Endothelial cell of umbilical vein (primary cell): ENCODE results near the gene GPR137. TPM values are rescaled to one million over a fixed set of nuclear protein-coding genes. Genes with fewer than 3 reads are reported as not detected.

Source experiments
- BruUV-seq: library from RNA; stranded (reverse); fragments of 400-500 nt; replicated peaks from 2 replicates; lab custom pipeline; 2021; lab: Mats Ljungman, UMichigan
- CTCF ChIA-PET: fragments of 300-600, 350-600 bp; sonication (Branson Sonifier 250); formaldehyde crosslinking; loops from one replicate; lab custom pipeline; 2021; ENCODE audit warnings: antibody characterized with exemption, inconsistent platforms; lab: Charles Lee
- POLR2A ChIA-PET: fragments of 300-600, 350-600 bp; sonication (Branson Sonifier 250); formaldehyde crosslinking; loops from one replicate; lab custom pipeline; 2021; ENCODE audit warnings: antibody characterized with exemption, inconsistent platforms; lab: Charles Lee
- DNase-seq: peaks from one replicate; pipeline ENCODE4 v3.0.0-alpha.2; 2011; ENCODE audit warnings: low read depth, low spot score
- FAIRE-seq: peaks from 2 replicates; lab custom pipeline; 2011; peaks lifted over from hg19 to GRCh38; lab: Jason Lieb, UNC
- H2AFZ ChIP-seq: 2 replicates; pipeline ENCODE4 v1.6.0; 2012; ENCODE audit warnings: low read depth, low read length, control low read depth, inconsistent platforms
- H3K27ac ChIP-seq: 2 replicates; pipeline ENCODE4 v1.5.1; 2011; ENCODE audit warnings: low read depth, mild to moderate bottlenecking, control low read depth, low read length, moderate library complexity; ENCODE audit not compliant: insufficient read depth
- H3K27me3 ChIP-seq, 2 experiments: 2 replicates each; pipeline versions ENCODE4 v1.6.0 to v1.6.1; 2011; ENCODE audit warnings: low read length in 2 of 2, mixed read lengths in 1 of 2; ENCODE audit not compliant: control insufficient read depth in 2 of 2, insufficient read depth in 2 of 2
- H3K36me3 ChIP-seq, 2 experiments: 2 replicates in 1 of 2; 3 replicates in 1 of 2; pipeline ENCODE4 v1.5.1; 2011; ENCODE audit warnings: low read length in 2 of 2, mild to moderate bottlenecking in 1 of 2, moderate library complexity in 1 of 2; ENCODE audit not compliant: control insufficient read depth in 2 of 2, insufficient read depth in 2 of 2; ENCODE audit errors: extremely low read depth in 1 of 2
- H3K4me1 ChIP-seq: 3 replicates; pipeline ENCODE4 v1.5.1; 2011; ENCODE audit warnings: mild to moderate bottlenecking, low read length; ENCODE audit not compliant: control insufficient read depth, insufficient read depth; ENCODE audit errors: extremely low read depth
- H3K4me2 ChIP-seq: 2 replicates; pipeline ENCODE4 v1.6.1; 2011; ENCODE audit warnings: low read length, control low read depth, mixed read lengths; ENCODE audit not compliant: insufficient read depth
- H3K4me3 ChIP-seq, 3 experiments: fragments of 200-600 bp in 1 of 3; sonication (generic), shearing (Covaris generic) in 1 of 3; replicated peaks in 1 of 3; 2 replicates each; pipeline ENCODE4 v1.5.1; 2011 to 2016; ENCODE audit warnings: control low read depth in 3 of 3, low read length in 3 of 3, mild to moderate bottlenecking in 2 of 3, inconsistent platforms in 1 of 3, low read depth in 1 of 3, moderate library complexity in 1 of 3; ENCODE audit not compliant: insufficient read depth in 1 of 3
- H3K79me2 ChIP-seq: 2 replicates; pipeline ENCODE4 v1.6.0; 2012; ENCODE audit warnings: low read length, inconsistent platforms; ENCODE audit not compliant: control insufficient read depth, insufficient read depth
- H3K9ac ChIP-seq: replicated peaks from 2 replicates; pipeline ENCODE3; 2011; ENCODE audit warnings: low read length, control low read depth; ENCODE audit not compliant: insufficient read depth; ENCODE audit errors: extremely low read depth
- H3K9me1 ChIP-seq: replicated peaks from 3 replicates; pipeline ENCODE4 v1.6.0; 2011; ENCODE audit warnings: mild to moderate bottlenecking, low read length; ENCODE audit not compliant: control insufficient read depth, insufficient read depth; ENCODE audit errors: extremely low read depth
- H3K9me3 ChIP-seq: replicated peaks from 2 replicates; pipeline ENCODE4 v1.5.1; 2012; ENCODE audit warnings: low read length, inconsistent platforms; ENCODE audit not compliant: control insufficient read depth, insufficient read depth
- H4K20me1 ChIP-seq: replicated peaks from 2 replicates; pipeline ENCODE3; 2011; ENCODE audit warnings: mild to moderate bottlenecking, low read length; ENCODE audit not compliant: control insufficient read depth, insufficient read depth; ENCODE audit errors: extremely low read depth
- EZH2 ChIP-seq: IDR thresholded peaks from 2 replicates; pipeline ENCODE4 v1.6.1; 2012; ENCODE audit warnings: borderline replicate concordance, low read depth, mild to moderate bottlenecking, moderate library complexity, low read length, inconsistent platforms; ENCODE audit not compliant: severe bottlenecking
- FOS ChIP-seq: IDR thresholded peaks from 2 replicates; pipeline ENCODE4 v1.6.1; 2011; ENCODE audit warnings: mild to moderate bottlenecking, low read length, moderate library complexity, borderline replicate concordance; ENCODE audit not compliant: insufficient read depth
- GATA2 ChIP-seq: IDR thresholded peaks from 2 replicates; pipeline ENCODE4 v1.7.0; 2011; ENCODE audit warnings: low read depth, mild to moderate bottlenecking, moderate library complexity, mixed read lengths, low read length; ENCODE audit not compliant: insufficient read length, insufficient read depth
- JUN ChIP-seq: IDR thresholded peaks from 2 replicates; pipeline ENCODE4 v1.6.1; 2011; ENCODE audit warnings: borderline replicate concordance, low read depth; ENCODE audit not compliant: insufficient read length, insufficient read depth
- MYC ChIP-seq: IDR thresholded peaks from one replicate; pipeline ENCODE4 v1.6.1; 2011; ENCODE audit warnings: mild to moderate bottlenecking, low read depth, low read length
- POLR2A ChIP-seq: IDR thresholded peaks from 2 replicates; pipeline ENCODE4 v1.6.1; 2012; ENCODE audit warnings: low read depth, mild to moderate bottlenecking, control low read depth, low read length
- POLR2AphosphoS5 ChIP-seq: IDR thresholded peaks from 2 replicates; pipeline ENCODE4 v1.6.1; 2012; ENCODE audit warnings: low read depth, mild to moderate bottlenecking, control low read depth, low read length, moderate library complexity; ENCODE audit not compliant: insufficient read depth
- dilution Hi-C: fragments of 300-500 bp; cut with MboI; formaldehyde crosslinking; loops from one replicate; pipeline ENCODE4 v1.15.0; 2019; ENCODE audit warnings: low sequenced_read_pairs; ENCODE audit not compliant: extremely low pct_ligation_motif_present
- intact Hi-C: fragments of 100-400 bp; cut with micrococcal nuclease; formaldehyde crosslinking; loops from one replicate; pipeline ENCODE4 v1.10.0; 2022
- polyA plus RNA-seq, 4 experiments: library from polyadenylated mRNA; depleted of rRNA in 3 of 4; stranded (reverse) in 3 of 4; unstranded in 1 of 4; fragments of >200 nt; gene quantifications; 2 replicates each; pipeline versions ENCODE4 v1.2.1 to v1.2.3, GENCODE V29; 2011 to 2012; ENCODE audit warnings: missing spikeins in 1 of 4
- total RNA-seq: library from RNA; stranded (reverse); gene quantifications from 2 replicates; pipeline ENCODE4 v1.2.3, GENCODE V29; 2021
- TF ChIP-seq, protein P1 (sequence below): IDR thresholded peaks from 2 replicates; pipeline ENCODE4 v1.6.1; 2011; ENCODE audit not compliant: insufficient read depth, insufficient read length

Gene GPR137
- total and polyA plus RNA-seq, 2 donors (not counting 3 experiments of a cell fraction or from before 2014, with no cell fraction given): 40.9 to 42.5 TPM

DNA sequence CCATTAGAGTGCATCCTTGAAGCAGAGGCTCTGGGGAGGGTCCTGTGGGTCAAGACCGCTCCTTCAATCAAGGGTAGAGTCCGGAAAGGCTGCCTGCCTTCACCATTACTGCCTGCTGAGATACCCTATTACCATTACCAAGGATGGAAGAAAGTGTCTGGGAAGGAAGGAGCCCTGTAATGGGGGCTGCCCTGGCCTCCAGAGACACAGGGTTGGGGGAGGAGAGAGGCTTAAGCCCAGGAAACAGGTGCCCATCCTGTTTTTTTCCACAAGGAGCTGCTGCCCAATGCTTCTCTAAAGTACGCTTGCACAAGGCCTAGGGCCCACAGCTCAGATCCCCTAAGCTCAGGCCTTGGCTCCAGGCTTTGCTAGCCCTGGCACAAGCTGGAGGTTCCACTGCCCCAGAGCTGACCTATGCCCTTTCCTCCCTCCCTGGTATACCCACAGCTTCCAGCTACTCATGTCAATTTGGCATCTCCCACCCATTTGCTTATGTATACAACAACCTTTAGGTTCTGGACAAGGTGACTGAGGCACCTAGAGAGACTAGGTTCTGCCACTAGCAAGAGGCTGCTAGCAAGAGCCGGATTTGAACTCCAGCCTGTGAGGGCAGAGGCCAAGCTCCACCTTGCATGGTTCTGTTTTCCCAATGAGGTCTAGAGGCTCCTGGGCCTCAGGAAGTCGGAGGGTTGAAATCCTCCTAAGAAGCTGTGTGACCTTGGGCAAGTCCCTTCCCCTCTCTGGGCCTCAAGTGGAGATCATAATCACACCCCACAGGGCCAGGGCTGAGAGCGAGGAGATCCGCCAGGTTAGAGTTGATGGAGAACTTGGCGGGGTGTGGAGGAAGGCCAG, 35.9 kb upstream of the GPR137 start:
- H3K4me3 ChIP-seq: no peak overlapping the region
- no peaks in the 10 kb centered on the region for H3K9me3 ChIP-seq
- H3K36me3 ChIP-seq: peaks cover 0 to under 1% of the 10 kb centered on the region in 2 experiments
- FAIRE-seq: no peak
- no peaks in the 10 kb centered on the region for H3K9me1 ChIP-seq
- ChIA-PET CTCF (interaction anchor here (1.1 to 4.7 kb wide), 7 partner anchors 14 to 105 kb away, joined by 3 to 60 read pairs (median 24); partner anchors contain the start of genes CATSPERZ and FERMT3), POLR2A (no interaction called here)
- H3K4me1 ChIP-seq: peaks cover 33% of the 10 kb centered on the region
- no TSS peak for BruUV-seq
- H4K20me1 ChIP-seq: no peaks in the 10 kb centered on the region
- intact Hi-C loops (no loop called here), dilution Hi-C loops (no loop called here)
- H2AFZ ChIP-seq: no peak overlapping the region
- H3K27me3 ChIP-seq: no peaks in the 10 kb centered on the region
- DNase-seq: no peak
- H3K79me2 ChIP-seq: peaks cover 45% of the 10 kb centered on the region
- no peak overlapping the region for H3K4me2 ChIP-seq
- TF ChIP-seq, protein P1, sequence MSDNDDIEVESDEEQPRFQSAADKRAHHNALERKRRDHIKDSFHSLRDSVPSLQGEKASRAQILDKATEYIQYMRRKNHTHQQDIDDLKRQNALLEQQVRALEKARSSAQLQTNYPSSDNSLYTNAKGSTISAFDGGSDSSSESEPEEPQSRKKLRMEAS: no peak
- TF ChIP-seq MYC: no peak
- no peak for TF ChIP-seq FOS
- TF ChIP-seq POLR2A: no peak
- no peak for TF ChIP-seq POLR2AphosphoS5
- no peak for TF ChIP-seq GATA2
- no peak for TF ChIP-seq JUN
- TF ChIP-seq EZH2: no peak
- no peak overlapping the region for H3K27ac ChIP-seq
- H3K9ac ChIP-seq: no peak overlapping the region
